ENCODE measurements around the gene AFF3. TPM values are rescaled to one million over a fixed set of nuclear protein-coding genes. Genes with fewer than 3 reads are reported as not detected.

Gene AFF3
- total RNA-seq, 2 donors from 2014 or later = 4.7 to 10.6 TPM

DNA sequence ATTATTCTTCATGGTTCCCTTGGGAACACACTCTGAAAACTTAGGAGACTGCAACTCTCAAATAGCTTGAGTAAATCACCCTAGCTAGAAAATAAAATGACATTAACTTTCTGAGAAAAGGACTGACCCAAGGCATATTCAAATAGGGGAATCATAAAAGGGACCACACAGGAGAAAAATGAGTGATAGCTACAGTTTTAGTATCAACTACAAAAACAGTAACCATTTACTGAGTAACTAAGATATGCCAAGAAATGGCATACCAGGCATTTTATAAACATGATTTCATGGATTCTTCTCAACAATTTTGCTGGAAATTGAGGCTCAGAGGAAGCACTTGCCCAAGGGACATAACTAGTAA, 84.5 kb downstream of the AFF3 start:
- intact Hi-C loops (cut with DNase I, micrococcal nuclease) = no loop called here
- no peak for DNase-seq
- no peak for ATAC-seq

- intact Hi-C loops (cut with DNase I, micrococcal nuclease) = no loop called here
- DNase-seq = no peak
- ATAC-seq = no peak
These were observed 88.0 kb downstream of the AFF3 start for GRCh38 chr2:100054426-100054825.

GRCh38 chr2:100053087-100053885, 89.1 kb downstream of the AFF3 start:
- no peak for DNase-seq
- no peak for ATAC-seq
- intact Hi-C loops (cut with DNase I, micrococcal nuclease) = no loop called here

DNA sequence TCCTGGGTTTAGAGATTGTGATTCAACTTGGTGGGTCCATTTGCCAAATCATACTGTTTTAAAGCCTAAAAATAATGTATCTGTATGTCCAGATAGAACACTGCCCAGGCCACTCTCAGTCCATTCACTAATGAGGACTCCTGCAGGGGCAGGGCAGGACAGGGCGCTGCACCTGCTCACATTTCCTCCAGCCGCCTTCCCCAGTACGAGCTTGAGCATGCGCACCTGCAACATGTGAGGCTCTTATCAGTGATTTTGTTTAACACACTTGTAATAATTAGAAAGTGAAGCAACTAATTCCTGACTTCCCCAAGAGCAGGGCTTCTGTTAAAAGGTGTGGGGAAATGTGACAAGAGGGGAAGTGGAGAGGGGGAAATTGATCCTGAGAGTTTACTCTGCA, 89.7 kb downstream of the AFF3 start:
- ATAC-seq = no peak
- no peak for DNase-seq
- intact Hi-C loops (cut with DNase I, micrococcal nuclease) = no loop called here

DNA sequence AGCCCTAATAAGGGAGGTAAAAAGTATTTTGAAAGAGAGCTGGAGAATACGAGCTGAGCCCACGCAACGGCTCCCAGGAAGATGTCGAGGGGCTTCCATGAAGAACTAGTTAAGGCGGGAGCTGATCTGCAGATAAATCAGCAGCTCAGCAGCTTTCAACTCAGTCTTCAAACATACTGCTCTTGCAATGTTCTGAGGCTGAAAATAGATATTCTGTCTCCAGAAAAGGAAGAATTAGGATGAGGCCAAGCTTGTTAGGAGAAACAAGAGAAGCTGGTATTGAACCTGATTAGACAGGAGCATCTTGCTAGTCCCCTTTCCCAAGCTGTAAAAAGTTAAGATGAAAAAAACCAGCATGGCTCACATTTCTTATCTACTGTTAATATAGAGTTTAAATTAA, 91.1 kb downstream of the AFF3 start:
- intact Hi-C loops (cut with DNase I, micrococcal nuclease) = no loop called here
- no peak for ATAC-seq

GRCh38 chr2:100050685-100051084, 91.7 kb downstream of the AFF3 start:
- DNase-seq (no peak), ATAC-seq (no peak)
- intact Hi-C loops (cut with DNase I, micrococcal nuclease) = no loop called here

More for the DNA sequence above, 91.1 kb downstream of the AFF3 start:
- DNase-seq = no peak

GRCh38 chr2:100046961-100047947, 95.1 kb downstream of the AFF3 start:
- intact Hi-C loops (cut with DNase I, micrococcal nuclease) = no loop called here
- DNase-seq = no peak
- no peak for ATAC-seq

- intact Hi-C loops (cut with DNase I, micrococcal nuclease) = no loop called here
- DNase-seq (no peak), ATAC-seq (no peak)
These were observed 97.4 kb downstream of the AFF3 start for GRCh38 chr2:100045000-100045399.

GRCh38 chr2:100043891-100044255, 98.5 kb downstream of the AFF3 start:
- intact Hi-C loops (cut with DNase I, micrococcal nuclease) = no loop called here
- no peak for DNase-seq

GRCh38 chr2:100043081-100043890, 99.1 kb downstream of the AFF3 start:
- ATAC-seq = no peak
- intact Hi-C loops (cut with DNase I, micrococcal nuclease) = no loop called here

More at GRCh38 chr2:100043891-100044255, 98.5 kb downstream of the AFF3 start:
- ATAC-seq = no peak

GRCh38 chr2:100042562-100042961, 99.8 kb downstream of the AFF3 start:
- DNase-seq = no peak
- intact Hi-C loops (cut with DNase I, micrococcal nuclease) = no loop called here
- ATAC-seq = no peak

More at GRCh38 chr2:100043081-100043890, 99.1 kb downstream of the AFF3 start:
- no peak for DNase-seq

GRCh38 chr2:100041946-100042345, 100.4 kb downstream of the AFF3 start:
- ATAC-seq = no peak
- no peak for DNase-seq
- intact Hi-C loops (cut with DNase I, micrococcal nuclease) = no loop called here

- ATAC-seq = no peak
- no peak for DNase-seq
- intact Hi-C loops (cut with DNase I, micrococcal nuclease) = no loop called here
These were observed 101.0 kb downstream of the AFF3 start for GRCh38 chr2:100041385-100041784.

- no peak for ATAC-seq
- intact Hi-C loops (cut with DNase I, micrococcal nuclease) = no loop called here
- no peak for DNase-seq
These were observed 101.5 kb downstream of the AFF3 start for GRCh38 chr2:100040906-100041305.

GRCh38 chr2:100039291-100039980, 103.0 kb downstream of the AFF3 start:
- no peak for DNase-seq
- intact Hi-C loops (cut with DNase I, micrococcal nuclease) = no loop called here
- ATAC-seq = no peak

GRCh38 chr2:100038011-100038410, 104.4 kb downstream of the AFF3 start:
- ATAC-seq = no peak
- no peak for DNase-seq
- intact Hi-C loops (cut with DNase I, micrococcal nuclease) = no loop called here

- DNase-seq = no peak
- no peak for ATAC-seq
- intact Hi-C loops (cut with DNase I, micrococcal nuclease) = no loop called here
These were observed 105.6 kb downstream of the AFF3 start for GRCh38 chr2:100036793-100037192.

- intact Hi-C loops (cut with DNase I, micrococcal nuclease) = no loop called here
- no peak for DNase-seq
- ATAC-seq = no peak
These were observed 106.4 kb downstream of the AFF3 start for GRCh38 chr2:100036026-100036425.

DNA sequence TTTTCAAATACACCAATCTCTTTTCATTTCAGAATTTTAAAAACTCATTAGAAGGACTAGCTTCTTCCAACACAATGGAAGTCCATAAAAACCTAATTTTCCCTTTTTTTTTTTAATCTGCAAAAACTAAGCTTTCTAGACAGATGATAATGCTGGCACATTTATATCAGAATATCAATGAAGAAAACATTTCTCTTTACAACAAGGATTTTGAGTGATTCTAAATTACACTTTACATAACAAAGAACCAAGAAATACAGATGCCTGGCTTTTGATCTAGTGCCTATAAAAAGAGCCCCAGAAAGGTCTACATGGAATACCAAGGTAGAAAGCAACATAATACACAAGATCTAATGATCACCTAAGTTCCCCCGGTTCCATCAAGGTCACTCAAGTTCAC, 108.0 kb downstream of the AFF3 start:
- DNase-seq (no peak), ATAC-seq (no peak)
- intact Hi-C loops (cut with DNase I, micrococcal nuclease) = no loop called here

All from left colon (tissue), 2 donors.